HepG2 (cell line): ENCODE data around the gene KANSL3. TPM values are rescaled to one million over a fixed set of nuclear protein-coding genes. Genes with fewer than 3 reads are reported as not detected.

Experiments used
- ATAC-seq: fragments of 200-7000 bp; cut with Tn5 transposase; 3 replicates; pipeline ENCODE4 v1.9.1; 2020; ENCODE audit warnings: mild to moderate bottlenecking, moderate library complexity
- BruUV-seq: library from RNA; stranded (reverse); fragments of 400-500 nt; replicated peaks from 2 replicates; lab custom pipeline; 2021; lab: Mats Ljungman, UMichigan
- CTCF ChIA-PET: fragments of 300-600 bp; formaldehyde crosslinking; extraction: SDS; loops from one replicate; lab custom pipeline; 2021; ENCODE audit warnings: low total read pairs, inconsistent platforms, low intra/inter-chr PET ratio; lab: Yijun Ruan, JAX
- POLR2A ChIA-PET: fragments of 350-600 bp; sonication (Branson Sonifier 250); formaldehyde crosslinking; loops from one replicate; lab custom pipeline; 2020; ENCODE audit warnings: antibody characterized with exemption, inconsistent platforms; lab: Yijun Ruan, JAX
- DNase-seq: peaks from one replicate; pipeline ENCODE4 v3.0.0-alpha.2; 2015; ENCODE audit warnings: low spot score
- FAIRE-seq: peaks from 3 replicates; lab custom pipeline; 2011; peaks lifted over from hg19 to GRCh38; lab: Jason Lieb, UNC
- H2AFZ ChIP-seq: one replicate; pipeline ENCODE4 v1.6.1; 2011; ENCODE audit warnings: low read length, inconsistent platforms
- H3K27ac ChIP-seq: fragments of 300-600 bp; 3 replicates; pipeline ENCODE4 v1.8.0; 2011; ENCODE audit warnings: mixed run types, mild to moderate bottlenecking, mixed read lengths, low read length, inconsistent platforms; ENCODE audit not compliant: insufficient read depth; ENCODE audit errors: extremely low read length
- H3K27me3 ChIP-seq, 2 experiments: fragments of 200-600 bp in 1 of 2; 2 replicates in 1 of 2; 3 replicates in 1 of 2; pipeline versions ENCODE4 v1.6.0 to v1.8.0; 2011; ENCODE audit warnings: low read length in 2 of 2, mild to moderate bottlenecking in 2 of 2, moderate library complexity in 2 of 2, inconsistent platforms in 1 of 2; ENCODE audit not compliant: insufficient read depth in 2 of 2, control insufficient read depth in 1 of 2
- H3K36me3 ChIP-seq, 2 experiments: fragments of 200-600 bp in 1 of 2; replicated peaks in 1 of 2; 2 replicates in 1 of 2; 3 replicates in 1 of 2; pipeline versions ENCODE4 v1.5.1 to v1.8.0; 2011; ENCODE audit warnings: low read length in 2 of 2, inconsistent platforms in 1 of 2; ENCODE audit not compliant: insufficient read depth in 2 of 2, control insufficient read depth in 1 of 2
- H3K4me1 ChIP-seq: 2 replicates; pipeline ENCODE4 v1.5.1; 2012; ENCODE audit warnings: low read length, inconsistent platforms; ENCODE audit not compliant: insufficient read depth
- H3K4me2 ChIP-seq: 2 replicates; pipeline ENCODE4 v1.6.0; 2011; ENCODE audit warnings: low read depth, low read length, inconsistent platforms
- H3K4me3 ChIP-seq, 3 experiments: fragments of 200-600 bp in 1 of 3; sonication (generic), shearing (Covaris generic) in 1 of 3; replicated peaks in 1 of 3; 2 replicates each; pipeline ENCODE4 v1.5.1; 2011 to 2016; ENCODE audit warnings: low read length in 3 of 3, inconsistent platforms in 2 of 3, low read depth in 2 of 3, mild to moderate bottlenecking in 2 of 3, control low read depth in 1 of 3, mixed read lengths in 1 of 3; ENCODE audit not compliant: insufficient read depth in 1 of 3
- H3K79me2 ChIP-seq: one replicate; pipeline ENCODE4 v1.6.1; 2011; ENCODE audit warnings: low read length, inconsistent platforms; ENCODE audit not compliant: insufficient read depth
- H3K9ac ChIP-seq: 2 replicates; pipeline ENCODE4 v1.6.0; 2011; ENCODE audit warnings: mild to moderate bottlenecking, low read depth, low read length, inconsistent platforms; ENCODE audit not compliant: insufficient read depth
- H3K9me3 ChIP-seq: 2 replicates; pipeline ENCODE4 v1.5.1; 2012; ENCODE audit warnings: mild to moderate bottlenecking, low read length
- H4K20me1 ChIP-seq: 2 replicates; pipeline ENCODE4 v1.6.0; 2011; ENCODE audit warnings: inconsistent platforms, mild to moderate bottlenecking, low read length, moderate library complexity; ENCODE audit not compliant: insufficient read depth
- AGO1 ChIP-seq: fragments of 200-400 bp; formaldehyde crosslinking; IDR thresholded peaks from 2 replicates; pipeline ENCODE4 v1.6.1; 2017; ENCODE audit warnings: mild to moderate bottlenecking, low read depth, low read length, moderate library complexity; ENCODE audit not compliant: poor library complexity, severe bottlenecking
- CEBPB ChIP-seq: IDR thresholded peaks from 2 replicates; pipeline ENCODE4 v1.6.1; 2011; ENCODE audit warnings: low read depth, low read length, improper control_type of control experiment, borderline replicate concordance
- EEA1 ChIP-seq: sonication (generic); formaldehyde crosslinking; IDR thresholded peaks from 2 replicates; pipeline ENCODE4 v1.5.1; 2020; ENCODE audit warnings: mild to moderate bottlenecking, missing genetic modification reagents, borderline replicate concordance
- FOXP1 ChIP-seq, 2 experiments: fragments of 450-650 bp in 1 of 2; IDR thresholded peaks; 2 replicates each; pipeline ENCODE4 v1.6.1; 2017 to 2018; ENCODE audit warnings: antibody characterized with exemption in 1 of 2
- GABPB1 ChIP-seq: IDR thresholded peaks from 2 replicates; pipeline ENCODE4 v1.6.1; 2016; ENCODE audit warnings: mild to moderate bottlenecking, missing genetic modification reagents, moderate library complexity, missing compliant biosample characterization
- GFI1 ChIP-seq: sonication (generic); formaldehyde crosslinking; IDR thresholded peaks from 2 replicates; pipeline ENCODE4 v1.5.0; 2020; ENCODE audit warnings: missing genetic modification reagents, mild to moderate bottlenecking, borderline replicate concordance
- MAF1 ChIP-seq: sonication (generic); formaldehyde crosslinking; IDR thresholded peaks from 2 replicates; pipeline ENCODE4 v1.5.0; 2020; ENCODE audit warnings: missing genetic modification reagents, borderline replicate concordance
- PRMT3 ChIP-seq: sonication (generic); formaldehyde crosslinking; IDR thresholded peaks from 2 replicates; pipeline ENCODE4 v1.8.1; 2022; ENCODE audit warnings: low read depth, mild to moderate bottlenecking, moderate library complexity, missing genetic modification reagents, borderline replicate concordance
- SRF ChIP-seq: IDR thresholded peaks from 2 replicates; pipeline ENCODE4 v1.6.1; 2011; ENCODE audit warnings: mild to moderate bottlenecking, low read depth, low read length, moderate library complexity
- ZEB1 ChIP-seq: IDR thresholded peaks from 2 replicates; pipeline ENCODE4 v1.6.1; 2012; ENCODE audit warnings: mild to moderate bottlenecking, low read depth, inconsistent platforms; ENCODE audit not compliant: insufficient replicate concordance
- ZNF644 ChIP-seq: IDR thresholded peaks from 2 replicates; pipeline ENCODE4 v1.6.1; 2016; ENCODE audit warnings: low read depth
- ZNF766 ChIP-seq: sonication (generic); formaldehyde crosslinking; IDR thresholded peaks from 2 replicates; pipeline ENCODE4 v1.5.0; 2020; ENCODE audit warnings: missing genetic modification reagents, borderline replicate concordance
- WGBS: methylation state at CpG from one replicate; pipeline ENCODE4 v1.1.6; 2017; ENCODE audit warnings: low lambda C conversion rate; 5-methylcytosine and 5-hydroxymethylcytosine counted together
- in situ Hi-C: cut with HindIII; loops from 2 replicates; pipeline ENCODE4 v1.10.0; 2017; ENCODE audit warnings: low pct_unique_long_range_greater_than_20kb; ENCODE audit not compliant: extremely low pct_ligation_motif_present
- intact Hi-C: fragments of 100-400 bp; cut with micrococcal nuclease; formaldehyde crosslinking; loops from one replicate; pipeline ENCODE4 v1.10.0; 2022; ENCODE audit not compliant: unreplicated experiment
- polyA plus RNA-seq, 8 experiments: library from polyadenylated mRNA; depleted of rRNA in 3 of 8; stranded (reverse) in 7 of 8; unstranded in 1 of 8; fragments of >200 nt; fragmentation: Illumina TruSeq in 4 of 8; extraction: Trizol in 4 of 8; gene quantifications; 2 replicates each; pipeline versions ENCODE4 v1.2.1 to v1.2.3, GENCODE V29; 2011 to 2016; ENCODE audit warnings: low read depth in 4 of 8, missing spikeins in 1 of 8, mixed read lengths in 1 of 8; ENCODE audit not compliant: insufficient read depth in 1 of 8
- total RNA-seq, 5 experiments: library from RNA; depleted of rRNA; stranded (reverse); fragments of >200 nt; fragmentation: Illumina TruSeq; extraction: Trizol; gene quantifications; 2 replicates each; pipeline ENCODE4 v1.2.3, GENCODE V29; 2016; ENCODE audit warnings: low read depth in 1 of 5
- TF ChIP-seq, protein P1 (sequence below): sonication (generic); formaldehyde crosslinking; conservative IDR thresholded peaks from 2 replicates; pipeline ENCODE4 v1.4.0; 2020; ENCODE audit warnings: missing genetic modification reagents
- TF ChIP-seq, protein P2 (sequence below): fragments of 450-650 bp; IDR thresholded peaks from 2 replicates; pipeline ENCODE4 v1.6.1; 2017; ENCODE audit warnings: mild to moderate bottlenecking

Gene KANSL3
- total and polyA plus RNA-seq, 2 of the 13 experiments (the other 11 are each of a cell fraction or from before 2014, with no cell fraction given) = 20.8 to 37.3 TPM

DNA sequence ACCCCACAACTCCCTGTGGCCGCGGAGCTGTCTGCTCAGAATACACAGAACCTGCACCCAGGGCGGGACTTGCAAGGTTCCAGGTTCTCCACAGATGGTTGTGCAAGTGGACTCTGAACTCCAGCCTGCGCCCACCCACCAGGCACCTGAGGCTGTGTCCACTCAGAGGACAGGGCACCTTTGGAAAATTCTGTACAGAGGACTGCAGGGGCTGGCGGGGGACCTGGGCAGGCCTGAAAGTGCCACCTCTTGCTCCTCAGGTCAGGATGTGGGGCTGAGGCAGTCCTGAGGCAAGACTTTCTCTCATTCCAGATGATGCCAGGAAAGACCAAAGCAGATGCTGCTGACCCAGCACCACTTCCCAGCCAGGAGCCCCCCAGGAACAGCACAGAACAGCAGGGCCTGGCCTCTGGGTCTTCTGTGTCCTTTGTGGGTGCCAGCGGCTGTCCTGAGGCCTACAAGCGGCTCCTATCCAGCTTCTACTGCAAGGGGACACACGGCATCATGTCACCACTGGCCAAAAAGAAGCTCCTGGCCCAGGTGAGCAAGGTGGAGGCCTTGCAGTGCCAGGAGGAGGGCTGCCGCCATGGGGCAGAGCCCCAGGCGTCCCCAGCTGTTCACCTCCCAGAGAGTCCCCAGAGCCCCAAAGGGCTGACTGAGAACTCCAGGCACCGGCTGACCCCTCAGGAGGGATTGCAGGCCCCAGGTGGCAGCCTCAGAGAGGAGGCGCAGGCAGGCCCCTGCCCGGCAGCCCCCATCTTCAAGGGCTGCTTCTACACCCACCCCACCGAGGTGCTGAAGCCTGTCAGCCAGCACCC lies 87.1 kb downstream of the KANSL3 start:
- DNase-seq = peak; percentile 63
- FAIRE-seq = peak; percentile 64
- TSS peak; percentile 70 for BruUV-seq
- Histone ChIP-seq H3K4me1 (peaks cover 50% of the 10 kb centered on the region), H3K9me3 (no peaks in the 10 kb centered on the region), H3K9ac (peak overlapping the region; percentile 74), H3K79me2 (no peaks in the 10 kb centered on the region), H3K27me3 (no peaks in the 10 kb centered on the region), H3K4me2 (peak overlapping the region; percentile 89), H2AFZ (no peak overlapping the region), H4K20me1 (no peaks in the 10 kb centered on the region), H3K36me3 (no peaks in the 10 kb centered on the region; a peak in 1 of 5 replicates), H3K4me3 (peak overlapping the region; percentile 45 to 78 (median 66); a peak in 5 of 6 replicates), H3K27ac (peak overlapping the region; percentile 80)
- in situ Hi-C loops (no loop called here), intact Hi-C loops (loop anchor here (1.0 to 5.0 kb wide), 5 partner anchors 51 to 409 kb away; no protein-coding TSS in a partner anchor)
- peak; percentile 13 for ATAC-seq
- ChIA-PET CTCF (interaction anchor here (0.8 to 1.7 kb wide), 3 partner anchors 14 to 209 kb away, joined by 3 to 5 read pairs (median 3); partner anchors contain the start of gene CNNM4), POLR2A (interaction anchor here (0.9 to 2.2 kb wide), 9 partner anchors 13 to 561 kb away, joined by 4 to 18 read pairs (median 4); partner anchors contain the start of genes CNNM3 and CNNM4)
- WGBS = 75% methylated on average over 10 of the region's 14 CpGs
- TF ChIP-seq FOXP1 (IDR thresholded peaks at IDR 0.05) (no peak), FOXP1 (CRISPR knock-in tag; IDR thresholded peaks at IDR 0.05) (no peak), GABPB1 (no peak), PRMT3 (CRISPR knock-in tag) (no peak), ZNF766 (CRISPR knock-in tag) (no peak), ZNF644 (CRISPR knock-in tag) (no peak), CEBPB (peak; percentile 71), MAF1 (no peak), SRF (no peak), GFI1 (CRISPR knock-in tag) (no peak), AGO1 (peak; percentile 22), ZEB1 (peak; percentile 43), EEA1 (CRISPR knock-in tag) (no peak)
- TF ChIP-seq, protein P1, sequence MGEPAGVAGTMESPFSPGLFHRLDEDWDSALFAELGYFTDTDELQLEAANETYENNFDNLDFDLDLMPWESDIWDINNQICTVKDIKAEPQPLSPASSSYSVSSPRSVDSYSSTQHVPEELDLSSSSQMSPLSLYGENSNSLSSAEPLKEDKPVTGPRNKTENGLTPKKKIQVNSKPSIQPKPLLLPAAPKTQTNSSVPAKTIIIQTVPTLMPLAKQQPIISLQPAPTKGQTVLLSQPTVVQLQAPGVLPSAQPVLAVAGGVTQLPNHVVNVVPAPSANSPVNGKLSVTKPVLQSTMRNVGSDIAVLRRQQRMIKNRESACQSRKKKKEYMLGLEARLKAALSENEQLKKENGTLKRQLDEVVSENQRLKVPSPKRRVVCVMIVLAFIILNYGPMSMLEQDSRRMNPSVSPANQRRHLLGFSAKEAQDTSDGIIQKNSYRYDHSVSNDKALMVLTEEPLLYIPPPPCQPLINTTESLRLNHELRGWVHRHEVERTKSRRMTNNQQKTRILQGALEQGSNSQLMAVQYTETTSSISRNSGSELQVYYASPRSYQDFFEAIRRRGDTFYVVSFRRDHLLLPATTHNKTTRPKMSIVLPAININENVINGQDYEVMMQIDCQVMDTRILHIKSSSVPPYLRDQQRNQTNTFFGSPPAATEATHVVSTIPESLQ (CRISPR knock-in tag) = no peak
- TF ChIP-seq, protein P2, sequence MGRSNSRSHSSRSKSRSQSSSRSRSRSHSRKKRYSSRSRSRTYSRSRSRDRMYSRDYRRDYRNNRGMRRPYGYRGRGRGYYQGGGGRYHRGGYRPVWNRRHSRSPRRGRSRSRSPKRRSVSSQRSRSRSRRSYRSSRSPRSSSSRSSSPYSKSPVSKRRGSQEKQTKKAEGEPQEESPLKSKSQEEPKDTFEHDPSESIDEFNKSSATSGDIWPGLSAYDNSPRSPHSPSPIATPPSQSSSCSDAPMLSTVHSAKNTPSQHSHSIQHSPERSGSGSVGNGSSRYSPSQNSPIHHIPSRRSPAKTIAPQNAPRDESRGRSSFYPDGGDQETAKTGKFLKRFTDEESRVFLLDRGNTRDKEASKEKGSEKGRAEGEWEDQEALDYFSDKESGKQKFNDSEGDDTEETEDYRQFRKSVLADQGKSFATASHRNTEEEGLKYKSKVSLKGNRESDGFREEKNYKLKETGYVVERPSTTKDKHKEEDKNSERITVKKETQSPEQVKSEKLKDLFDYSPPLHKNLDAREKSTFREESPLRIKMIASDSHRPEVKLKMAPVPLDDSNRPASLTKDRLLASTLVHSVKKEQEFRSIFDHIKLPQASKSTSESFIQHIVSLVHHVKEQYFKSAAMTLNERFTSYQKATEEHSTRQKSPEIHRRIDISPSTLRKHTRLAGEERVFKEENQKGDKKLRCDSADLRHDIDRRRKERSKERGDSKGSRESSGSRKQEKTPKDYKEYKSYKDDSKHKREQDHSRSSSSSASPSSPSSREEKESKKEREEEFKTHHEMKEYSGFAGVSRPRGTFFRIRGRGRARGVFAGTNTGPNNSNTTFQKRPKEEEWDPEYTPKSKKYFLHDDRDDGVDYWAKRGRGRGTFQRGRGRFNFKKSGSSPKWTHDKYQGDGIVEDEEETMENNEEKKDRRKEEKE = no peak
